ENCODE data around the gene ZNF274. TPM values are rescaled to one million over a fixed set of nuclear protein-coding genes. Genes with fewer than 3 reads are reported as not detected.

Gene ZNF274
- total RNA-seq, 4 donors from 2014 or later: 10.8 to 34.3 (median 29.7) TPM

DNA sequence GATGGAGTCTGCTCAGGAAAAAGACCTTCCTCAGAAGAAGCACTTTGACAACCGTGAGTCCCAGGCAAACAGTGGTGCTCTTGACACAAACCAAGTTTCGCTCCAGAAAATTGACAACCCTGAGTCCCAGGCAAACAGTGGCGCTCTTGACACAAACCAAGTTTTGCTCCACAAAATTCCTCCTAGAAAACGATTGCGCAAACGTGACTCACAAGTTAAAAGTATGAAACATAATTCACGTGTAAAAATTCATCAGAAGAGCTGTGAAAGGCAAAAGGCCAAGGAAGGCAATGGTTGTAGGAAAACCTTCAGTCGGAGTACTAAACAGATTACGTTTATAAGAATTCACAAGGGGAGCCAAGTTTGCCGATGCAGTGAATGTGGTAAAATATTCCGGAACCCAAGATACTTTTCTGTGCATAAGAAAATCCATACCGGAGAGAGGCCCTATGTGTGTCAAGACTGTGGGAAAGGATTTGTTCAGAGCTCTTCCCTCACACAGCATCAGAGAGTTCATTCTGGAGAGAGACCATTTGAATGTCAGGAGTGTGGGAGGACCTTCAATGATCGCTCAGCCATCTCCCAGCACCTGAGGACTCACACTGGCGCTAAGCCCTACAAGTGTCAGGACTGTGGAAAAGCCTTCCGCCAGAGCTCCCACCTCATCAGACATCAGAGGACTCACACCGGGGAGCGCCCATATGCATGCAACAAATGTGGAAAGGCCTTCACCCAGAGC is 29.6 kb downstream of the ZNF274 start:
- intact Hi-C loops (cut with DNase I; ENCODE audit: low total_unique reads): no loop called here
- no peaks in the 10 kb centered on the region for H3K4me1 ChIP-seq
- H3K27me3 ChIP-seq: no peaks in the 10 kb centered on the region
- H3K4me3 ChIP-seq: no peak overlapping the region
- no peaks in the 10 kb centered on the region for H3K36me3 ChIP-seq
- TF ChIP-seq, protein P1, sequence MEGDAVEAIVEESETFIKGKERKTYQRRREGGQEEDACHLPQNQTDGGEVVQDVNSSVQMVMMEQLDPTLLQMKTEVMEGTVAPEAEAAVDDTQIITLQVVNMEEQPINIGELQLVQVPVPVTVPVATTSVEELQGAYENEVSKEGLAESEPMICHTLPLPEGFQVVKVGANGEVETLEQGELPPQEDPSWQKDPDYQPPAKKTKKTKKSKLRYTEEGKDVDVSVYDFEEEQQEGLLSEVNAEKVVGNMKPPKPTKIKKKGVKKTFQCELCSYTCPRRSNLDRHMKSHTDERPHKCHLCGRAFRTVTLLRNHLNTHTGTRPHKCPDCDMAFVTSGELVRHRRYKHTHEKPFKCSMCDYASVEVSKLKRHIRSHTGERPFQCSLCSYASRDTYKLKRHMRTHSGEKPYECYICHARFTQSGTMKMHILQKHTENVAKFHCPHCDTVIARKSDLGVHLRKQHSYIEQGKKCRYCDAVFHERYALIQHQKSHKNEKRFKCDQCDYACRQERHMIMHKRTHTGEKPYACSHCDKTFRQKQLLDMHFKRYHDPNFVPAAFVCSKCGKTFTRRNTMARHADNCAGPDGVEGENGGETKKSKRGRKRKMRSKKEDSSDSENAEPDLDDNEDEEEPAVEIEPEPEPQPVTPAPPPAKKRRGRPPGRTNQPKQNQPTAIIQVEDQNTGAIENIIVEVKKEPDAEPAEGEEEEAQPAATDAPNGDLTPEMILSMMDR (IDR thresholded peaks at IDR 0.05): no peak
- no peak for TF ChIP-seq POLR2A (IDR thresholded peaks at IDR 0.05)
- peaks cover 0 to 99% of the 10 kb centered on the region in 2 donors for H3K9me3 ChIP-seq
- DNase-seq: no peak
- no peak overlapping the region for H3K27ac ChIP-seq

DNA sequence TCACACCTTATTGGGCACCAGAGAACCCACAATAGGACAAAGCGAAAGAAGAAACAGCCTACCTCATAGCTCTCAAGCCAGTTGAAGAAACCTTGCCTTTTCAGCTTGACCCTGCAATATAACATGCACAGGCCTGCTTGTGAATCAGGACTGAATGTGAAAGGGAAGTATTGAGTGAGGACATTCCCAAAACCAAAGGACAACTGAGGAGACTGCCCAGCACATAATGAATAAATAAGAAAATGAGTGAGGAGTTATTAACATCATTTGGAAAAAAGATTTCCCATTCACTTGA is 30.2 kb downstream of the ZNF274 start:
- no peak for TF ChIP-seq POLR2A (IDR thresholded peaks at IDR 0.05)
- TF ChIP-seq, protein P1 (IDR thresholded peaks at IDR 0.05): no peak
- no peak for DNase-seq
- intact Hi-C loops (cut with DNase I; ENCODE audit: low total_unique reads): no loop called here
- H3K4me3 ChIP-seq: no peak overlapping the region
- H3K27ac ChIP-seq: no peak overlapping the region
- H3K27me3 ChIP-seq: no peaks in the 10 kb centered on the region
- H3K4me1 ChIP-seq: no peaks in the 10 kb centered on the region
- peaks cover 0 to 99% of the 10 kb centered on the region in 2 donors for H3K9me3 ChIP-seq
- H3K36me3 ChIP-seq: no peaks in the 10 kb centered on the region

DNA sequence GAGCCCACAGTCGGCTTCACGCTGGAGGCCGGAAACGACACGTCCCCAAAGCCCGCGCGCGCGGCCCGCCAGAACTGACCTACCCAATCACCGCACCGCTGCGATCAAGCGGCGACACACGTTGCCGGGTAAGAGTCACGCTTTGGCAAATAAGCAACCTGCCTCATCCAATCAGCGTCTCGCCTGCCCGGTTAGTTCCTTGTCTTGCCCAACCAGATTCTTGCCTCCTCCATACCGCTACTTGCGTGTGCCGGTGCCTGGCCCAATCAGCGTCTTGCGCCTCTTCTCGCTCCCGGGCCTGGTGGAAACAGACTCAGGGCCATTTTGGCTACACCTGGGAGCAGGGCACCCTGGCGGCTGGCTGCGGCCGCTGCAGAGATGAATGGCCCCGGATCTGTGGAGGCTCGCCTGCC is 34.2 kb downstream of the ZNF274 start:
- H3K27ac ChIP-seq: no peak overlapping the region
- H3K4me1 ChIP-seq: no peaks in the 10 kb centered on the region
- no peaks in the 10 kb centered on the region for H3K36me3 ChIP-seq
- intact Hi-C loops (cut with DNase I; ENCODE audit: low total_unique reads): no loop called here
- H3K27me3 ChIP-seq: no peaks in the 10 kb centered on the region
- TF ChIP-seq, protein P1 (IDR thresholded peaks at IDR 0.05): no peak
- no peak overlapping the region for H3K4me3 ChIP-seq
- DNase-seq: no peak
- H3K9me3 ChIP-seq: peaks cover 0 to 80% of the 10 kb centered on the region in 2 donors

DNA sequence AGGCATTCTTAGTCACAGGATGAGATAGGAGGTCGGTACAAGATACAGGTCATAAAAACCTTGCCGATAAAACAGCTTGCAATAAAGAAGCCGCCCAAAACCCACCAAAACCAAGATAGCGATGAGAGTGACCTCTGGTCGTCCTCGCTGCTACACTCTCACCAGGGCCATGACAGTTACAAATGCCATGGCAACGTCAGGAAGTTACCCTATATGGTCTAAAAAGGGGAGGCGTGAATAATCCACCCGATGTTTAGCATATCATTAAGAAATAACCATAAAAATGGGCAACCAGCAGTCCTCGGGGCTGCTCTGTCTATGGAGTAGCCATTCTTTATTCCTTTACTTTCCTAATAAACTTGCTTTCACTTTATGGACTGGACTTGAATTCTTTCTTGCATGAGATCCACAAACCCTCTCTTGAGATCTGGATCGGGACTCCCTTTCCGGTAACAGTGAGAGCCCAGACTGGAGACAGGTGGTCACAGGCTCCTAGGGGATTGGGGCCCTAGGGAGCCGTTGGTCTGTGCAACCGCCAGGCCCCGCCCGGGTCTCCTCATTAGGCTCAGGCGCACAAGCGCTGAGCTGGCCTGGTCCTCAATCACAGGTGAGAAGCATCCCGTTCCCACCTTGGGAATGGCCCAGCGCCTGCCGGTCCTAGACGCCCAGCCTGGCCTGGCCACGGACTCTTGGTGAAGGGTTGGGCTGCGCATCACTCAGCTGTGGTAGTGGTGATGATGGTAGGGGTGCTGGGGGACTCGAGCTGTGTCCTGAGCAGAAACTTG is 34.9 kb downstream of the ZNF274 start:
- peaks cover 0 to 73% of the 10 kb centered on the region in 2 donors for H3K9me3 ChIP-seq
- no peaks in the 10 kb centered on the region for H3K36me3 ChIP-seq
- no peaks in the 10 kb centered on the region for H3K4me1 ChIP-seq
- intact Hi-C loops (cut with DNase I; ENCODE audit: low total_unique reads): no loop called here
- H3K27me3 ChIP-seq: no peaks in the 10 kb centered on the region
- TF ChIP-seq, protein P1 (IDR thresholded peaks at IDR 0.05): no peak
- TF ChIP-seq POLR2A (IDR thresholded peaks at IDR 0.05): no peak
- H3K27ac ChIP-seq: no peak overlapping the region
- DNase-seq: no peak
- no peak overlapping the region for H3K4me3 ChIP-seq

DNA sequence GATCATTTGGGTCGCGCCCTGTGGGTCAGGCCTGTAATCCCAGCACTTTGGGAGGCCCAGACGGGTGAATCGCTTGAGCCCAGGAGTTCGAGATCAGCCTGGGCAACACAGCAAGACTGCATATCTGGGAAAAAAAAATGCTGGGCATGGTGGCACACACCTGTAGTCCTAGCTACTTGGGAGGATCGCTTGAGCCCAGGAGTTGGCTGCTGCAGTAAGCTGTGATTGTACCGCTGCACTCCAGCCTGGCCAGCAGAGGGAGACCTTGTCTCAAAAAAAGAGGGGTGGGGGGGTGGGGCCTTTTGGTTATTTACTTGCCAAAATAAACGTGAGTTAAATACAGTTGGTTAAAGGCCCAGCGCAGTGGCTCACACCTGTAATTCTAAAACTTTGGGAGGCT is 36.0 kb downstream of the ZNF274 start:
- intact Hi-C loops (cut with DNase I; ENCODE audit: low total_unique reads): no loop called here
- DNase-seq: no peak
- H3K36me3 ChIP-seq: no peaks in the 10 kb centered on the region
- H3K9me3 ChIP-seq: peaks cover 0 to 63% of the 10 kb centered on the region in 2 donors
- TF ChIP-seq POLR2A (IDR thresholded peaks at IDR 0.05): no peak
- TF ChIP-seq, protein P1 (IDR thresholded peaks at IDR 0.05): no peak
- no peak overlapping the region for H3K27ac ChIP-seq
- H3K4me1 ChIP-seq: no peaks in the 10 kb centered on the region
- no peak overlapping the region for H3K4me3 ChIP-seq
- H3K27me3 ChIP-seq: no peaks in the 10 kb centered on the region

Data from uterus (tissue), 4 donors.